OCI-LY1 (cell line): ENCODE data around the gene MRPL38.

Source experiments
- H2AFZ ChIP-seq: fragments of 200-600 bp; sonication (generic), shearing (Covaris generic); 2 replicates; pipeline ENCODE4 v1.6.0; 2014; ENCODE audit warnings: antibody characterized with exemption, mild to moderate bottlenecking, low read length
- H3F3A ChIP-seq: fragments of 200-600 bp; sonication (generic), shearing (Covaris generic); 2 replicates; pipeline ENCODE4 v1.6.0; 2014; ENCODE audit warnings: mild to moderate bottlenecking, antibody characterized with exemption, low read length, moderate library complexity; ENCODE audit not compliant: insufficient read depth
- H3K27ac ChIP-seq: fragments of 200-600 bp; sonication (generic); 2 replicates; pipeline ENCODE4 v1.5.1; 2014; ENCODE audit warnings: low read length, mixed run types, mild to moderate bottlenecking, low read depth; ENCODE audit not compliant: poor library complexity, severe bottlenecking
- H3K27me3 ChIP-seq: fragments of 200-600 bp; sonication (generic); 2 replicates; pipeline ENCODE4 v1.6.0; 2014; ENCODE audit warnings: antibody characterized with exemption, mild to moderate bottlenecking, low read length, moderate library complexity; ENCODE audit not compliant: insufficient read depth
- H3K36me3 ChIP-seq: fragments of 200-600 bp; sonication (generic); 2 replicates; pipeline ENCODE4 v1.6.1; 2014; ENCODE audit warnings: mild to moderate bottlenecking, antibody characterized with exemption, low read length, moderate library complexity, mixed read lengths; ENCODE audit not compliant: insufficient read depth
- H3K4me1 ChIP-seq: fragments of 200-600 bp; sonication (generic); 2 replicates; pipeline ENCODE4 v1.5.1; 2014; ENCODE audit warnings: mild to moderate bottlenecking, low read length, moderate library complexity; ENCODE audit not compliant: insufficient read depth, severe bottlenecking
- H3K4me2 ChIP-seq: fragments of 200-600 bp; sonication (generic), shearing (Covaris generic); 2 replicates; pipeline ENCODE4 v1.6.1; 2014; ENCODE audit warnings: low read length
- H3K4me3 ChIP-seq: fragments of 200-600 bp; sonication (generic); 2 replicates; pipeline ENCODE4 v1.5.1; 2014; ENCODE audit warnings: low read length, low read depth, mild to moderate bottlenecking, mixed read lengths; ENCODE audit not compliant: poor library complexity, severe bottlenecking
- H3K79me2 ChIP-seq: fragments of 200-600 bp; shearing (Covaris generic); 2 replicates; pipeline ENCODE4 v1.6.1; 2016; ENCODE audit warnings: mixed run types, low read length, mixed read lengths; ENCODE audit not compliant: insufficient read depth
- H3K9ac ChIP-seq: fragments of 200-600 bp; sonication (generic), shearing (Covaris generic); 2 replicates; pipeline ENCODE4 v1.6.1; 2014; ENCODE audit warnings: mild to moderate bottlenecking, low read length, mixed read lengths
- H3K9me2 ChIP-seq: fragments of 200-600 bp; sonication (generic), shearing (Covaris generic); 2 replicates; pipeline ENCODE4 v1.6.1; 2014; ENCODE audit warnings: low read depth, mild to moderate bottlenecking, low read length, mixed read lengths
- H3K9me3 ChIP-seq: fragments of 200-600 bp; shearing (Covaris generic); 2 replicates; pipeline ENCODE4 v1.6.1; 2014; ENCODE audit warnings: low read length, mixed read lengths
- H4K20me1 ChIP-seq: fragments of 200-600 bp; sonication (generic), shearing (Covaris generic); 2 replicates; pipeline ENCODE4 v1.6.0; 2016; ENCODE audit warnings: mild to moderate bottlenecking, low read length; ENCODE audit not compliant: insufficient read depth
- EZH2 ChIP-seq: fragments of 200-600 bp; sonication (generic), shearing (Covaris generic); IDR thresholded peaks from 2 replicates; pipeline ENCODE4 v1.8.0; 2017; ENCODE audit warnings: borderline replicate concordance, mixed run types, mild to moderate bottlenecking, antibody characterized with exemption, low read length, moderate library complexity, mixed read lengths
- TF ChIP-seq, protein P1 (sequence below): fragments of 200-600 bp; sonication (generic), shearing (Covaris generic); IDR thresholded peaks from 2 replicates; pipeline ENCODE4 v1.5.1; 2017; ENCODE audit warnings: mild to moderate bottlenecking, antibody characterized with exemption, low read length, moderate library complexity, mixed read lengths

Gene MRPL38

DNA sequence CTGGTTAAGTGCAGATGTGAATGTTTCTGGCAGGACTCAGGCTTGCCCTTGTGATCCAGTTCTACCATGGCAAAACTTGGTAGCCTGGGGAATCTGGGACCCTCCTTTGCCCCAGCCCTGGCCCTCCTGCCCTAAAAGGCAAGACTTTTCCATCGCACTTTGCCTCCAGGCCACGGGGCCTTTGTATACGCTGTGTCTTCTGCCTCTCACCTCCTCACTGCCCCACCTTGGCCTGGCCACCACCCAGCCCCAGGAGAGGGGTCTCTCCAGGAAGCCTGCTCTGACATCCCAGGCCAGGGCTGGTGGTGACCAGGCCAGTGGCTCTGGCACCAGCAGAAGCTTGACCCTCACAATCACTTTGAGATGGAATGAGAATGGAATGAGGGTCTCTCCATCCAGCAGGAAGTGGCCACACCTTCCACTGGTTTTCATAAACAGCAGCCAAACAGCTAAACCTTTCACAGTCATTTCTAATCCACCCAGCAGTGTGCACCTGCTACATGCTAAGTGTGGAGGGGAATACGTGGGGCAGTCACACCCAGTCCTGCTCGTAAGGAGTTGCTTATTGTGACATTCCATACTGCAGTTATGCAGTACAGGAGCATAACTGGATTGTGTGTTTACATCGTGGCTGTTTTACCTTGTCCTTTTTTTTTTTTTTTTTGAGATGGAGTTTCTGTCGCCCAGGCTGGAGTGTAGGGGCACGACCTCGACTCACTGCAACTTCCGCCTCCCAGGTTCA lies 1.6 kb upstream of the MRPL38 start:
- Histone ChIP-seq H3K27ac (peak overlapping the region; percentile 79), H3K79me2 (peaks cover 5% of the 10 kb centered on the region; the same call in 1 of the 2 replicates), H4K20me1 (no peaks in the 10 kb centered on the region), H3K9ac (no peak overlapping the region), H3K4me3 (no peak overlapping the region), H3K4me2 (peak overlapping the region; percentile 59; the same call in 1 of the 2 replicates), H3K9me3 (no peaks in the 10 kb centered on the region), H3F3A (0 out of 2 replicates have a peak, but pooled peaks cover 12% of the 10 kb centered on the region), H2AFZ (no peak overlapping the region), H3K36me3 (peaks cover 17% of the 10 kb centered on the region), H3K27me3 (no peaks in the 10 kb centered on the region), H3K4me1 (peaks cover 58% of the 10 kb centered on the region), H3K9me2 (no peaks in the 10 kb centered on the region)
- TF ChIP-seq, protein P1, sequence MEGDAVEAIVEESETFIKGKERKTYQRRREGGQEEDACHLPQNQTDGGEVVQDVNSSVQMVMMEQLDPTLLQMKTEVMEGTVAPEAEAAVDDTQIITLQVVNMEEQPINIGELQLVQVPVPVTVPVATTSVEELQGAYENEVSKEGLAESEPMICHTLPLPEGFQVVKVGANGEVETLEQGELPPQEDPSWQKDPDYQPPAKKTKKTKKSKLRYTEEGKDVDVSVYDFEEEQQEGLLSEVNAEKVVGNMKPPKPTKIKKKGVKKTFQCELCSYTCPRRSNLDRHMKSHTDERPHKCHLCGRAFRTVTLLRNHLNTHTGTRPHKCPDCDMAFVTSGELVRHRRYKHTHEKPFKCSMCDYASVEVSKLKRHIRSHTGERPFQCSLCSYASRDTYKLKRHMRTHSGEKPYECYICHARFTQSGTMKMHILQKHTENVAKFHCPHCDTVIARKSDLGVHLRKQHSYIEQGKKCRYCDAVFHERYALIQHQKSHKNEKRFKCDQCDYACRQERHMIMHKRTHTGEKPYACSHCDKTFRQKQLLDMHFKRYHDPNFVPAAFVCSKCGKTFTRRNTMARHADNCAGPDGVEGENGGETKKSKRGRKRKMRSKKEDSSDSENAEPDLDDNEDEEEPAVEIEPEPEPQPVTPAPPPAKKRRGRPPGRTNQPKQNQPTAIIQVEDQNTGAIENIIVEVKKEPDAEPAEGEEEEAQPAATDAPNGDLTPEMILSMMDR: no peak
- no peak for TF ChIP-seq EZH2

DNA sequence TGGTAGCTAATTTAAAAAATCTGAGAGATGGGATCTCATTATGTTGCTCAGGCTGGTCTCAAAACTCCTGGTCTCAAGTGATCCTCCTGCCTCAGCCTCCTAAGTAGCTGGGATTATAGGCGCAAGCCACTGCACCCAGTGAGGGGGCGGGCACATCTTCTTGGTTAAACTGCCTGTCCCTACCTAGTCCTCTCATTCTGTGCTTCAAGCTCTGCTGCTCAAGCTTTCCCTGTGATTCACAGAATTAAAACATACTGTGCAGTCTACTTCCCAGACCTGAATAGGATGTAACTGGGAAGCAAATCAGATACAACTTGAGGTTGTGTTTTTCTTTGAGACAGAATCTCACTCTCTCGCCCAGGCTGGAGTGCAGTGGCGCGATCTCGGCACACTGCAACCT lies 2.3 kb downstream of the MRPL38 start:
- H3K9me3 ChIP-seq: no peaks in the 10 kb centered on the region
- H3K4me2 ChIP-seq: no peak overlapping the region
- no peak overlapping the region for H3K27ac ChIP-seq
- peaks cover 5% of the 10 kb centered on the region; the same call in 1 of the 2 replicates for H3K79me2 ChIP-seq
- no peak for TF ChIP-seq EZH2
- TF ChIP-seq, protein P1: no peak
- H4K20me1 ChIP-seq: no peaks in the 10 kb centered on the region
- no peak overlapping the region for H2AFZ ChIP-seq
- H3K4me3 ChIP-seq: no peak overlapping the region
- peaks cover 42% of the 10 kb centered on the region for H3K36me3 ChIP-seq
- H3K27me3 ChIP-seq: no peaks in the 10 kb centered on the region
- no peaks in the 10 kb centered on the region for H3K9me2 ChIP-seq
- peaks cover 28% of the 10 kb centered on the region for H3K4me1 ChIP-seq
- H3K9ac ChIP-seq: no peak overlapping the region
- H3F3A ChIP-seq: 0 out of 2 replicates have a peak, but pooled peaks cover 4% of the 10 kb centered on the region

DNA sequence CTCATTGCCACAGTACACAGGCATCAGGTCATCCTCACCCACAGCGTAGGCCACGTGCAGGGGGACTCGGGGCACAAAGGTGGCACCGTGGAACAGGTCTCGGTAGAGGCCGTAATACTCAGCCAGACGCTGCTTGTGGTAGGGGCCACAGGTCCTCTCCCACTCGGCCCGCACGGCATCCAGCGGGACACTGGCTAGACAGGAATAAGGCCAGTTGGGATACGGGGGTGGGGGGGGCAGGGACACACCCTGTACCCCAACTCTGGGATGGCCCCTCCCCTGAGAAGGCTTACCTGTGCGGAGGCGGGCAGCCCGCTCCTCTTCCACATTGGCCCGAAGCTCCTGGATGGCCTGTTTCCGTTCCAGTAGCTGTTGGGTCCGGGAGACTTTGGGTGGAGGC lies 3.0 kb downstream of the MRPL38 start:
- H3K4me2 ChIP-seq: no peak overlapping the region
- peaks cover 33% of the 10 kb centered on the region for H3K4me1 ChIP-seq
- H3K9me3 ChIP-seq: no peaks in the 10 kb centered on the region
- H3K9me2 ChIP-seq: no peaks in the 10 kb centered on the region
- peaks cover 42% of the 10 kb centered on the region for H3K36me3 ChIP-seq
- no peak overlapping the region for H3K9ac ChIP-seq
- no peaks in the 10 kb centered on the region for H4K20me1 ChIP-seq
- peaks cover 5% of the 10 kb centered on the region; the same call in 1 of the 2 replicates for H3K79me2 ChIP-seq
- H3K4me3 ChIP-seq: no peak overlapping the region
- no peak overlapping the region for H3K27ac ChIP-seq
- H3K27me3 ChIP-seq: no peaks in the 10 kb centered on the region
- H2AFZ ChIP-seq: no peak overlapping the region
- H3F3A ChIP-seq: 0 out of 2 replicates have a peak, but pooled peaks cover 4% of the 10 kb centered on the region
- TF ChIP-seq, protein P1: no peak
- no peak for TF ChIP-seq EZH2
